IMR-90 (cell line): ENCODE results near the gene ESRRB. TPM values are rescaled to one million over a fixed set of nuclear protein-coding genes. Genes with fewer than 3 reads are reported as not detected.

Source experiments
- ATAC-seq: fragments of 200-7000 bp; cut with Tn5 transposase; 2 replicates; pipeline ENCODE4 v1.9.1; 2020; ENCODE audit warnings: low read depth, mild to moderate bottlenecking, moderate library complexity
- BruUV-seq: library from RNA; stranded (reverse); fragments of 400-500 nt; replicated peaks from 2 replicates; lab custom pipeline; 2021; lab: Mats Ljungman, UMichigan
- CTCF ChIA-PET: fragments of 300-600 bp; formaldehyde crosslinking; extraction: SDS; loops from one replicate; lab custom pipeline; 2021; ENCODE audit warnings: antibody characterized with exemption; lab: Yijun Ruan, JAX
- POLR2A ChIA-PET: fragments of 300-600 bp; sonication (Branson Sonifier 250); formaldehyde crosslinking; loops from one replicate; lab custom pipeline; 2022; ENCODE audit warnings: antibody characterized with exemption; ENCODE audit not compliant: unreplicated experiment; lab: Charles Lee
- DNase-seq: peaks from one replicate; pipeline ENCODE4 v3.0.0; 2013
- H2AFZ ChIP-seq: replicated peaks from 2 replicates; pipeline ENCODE3; 2013; ENCODE audit warnings: low read length, mild to moderate bottlenecking; ENCODE audit not compliant: poor library complexity
- H2AK5ac ChIP-seq: 2 replicates; pipeline ENCODE4 v1.6.1; 2013; ENCODE audit warnings: low read depth, low read length, inconsistent platforms
- H2AK9ac ChIP-seq: replicated peaks from 2 replicates; pipeline ENCODE3; 2013; ENCODE audit warnings: mild to moderate bottlenecking, low read depth, low read length, moderate library complexity; ENCODE audit not compliant: poor library complexity
- H2BK120ac ChIP-seq: 2 replicates; pipeline ENCODE4 v1.6.1; 2013; ENCODE audit warnings: low read depth, low read length, inconsistent platforms
- H2BK15ac ChIP-seq: 3 replicates; pipeline ENCODE4 v1.6.1; 2013; ENCODE audit warnings: low read depth, low read length, inconsistent platforms
- H2BK20ac ChIP-seq: 2 replicates; pipeline ENCODE4 v1.6.1; 2013; ENCODE audit warnings: low read depth, mild to moderate bottlenecking, inconsistent platforms, low read length, moderate library complexity
- H2BK5ac ChIP-seq: 2 replicates; pipeline ENCODE4 v1.6.1; 2013; ENCODE audit warnings: mild to moderate bottlenecking, low read depth, low read length, inconsistent platforms; ENCODE audit not compliant: poor library complexity, severe bottlenecking
- H3K14ac ChIP-seq: replicated peaks from 2 replicates; pipeline ENCODE4 v1.6.1; 2013; ENCODE audit warnings: low read depth, low read length, inconsistent platforms
- H3K18ac ChIP-seq: 2 replicates; pipeline ENCODE4 v1.6.1; 2013; ENCODE audit warnings: low read depth, low read length, control low read depth
- H3K23ac ChIP-seq: 2 replicates; pipeline ENCODE4 v1.6.1; 2013; ENCODE audit warnings: low read depth, low read length, inconsistent platforms
- H3K27ac ChIP-seq: 2 replicates; pipeline ENCODE4 v1.5.1; 2013; ENCODE audit warnings: mild to moderate bottlenecking, control low read depth, low read length; ENCODE audit not compliant: insufficient read depth
- H3K27me3 ChIP-seq: 2 replicates; pipeline ENCODE4 v1.6.1; 2013; ENCODE audit warnings: low read length; ENCODE audit not compliant: control insufficient read depth, insufficient read depth
- H3K36me3 ChIP-seq: 2 replicates; pipeline ENCODE4 v1.6.1; 2013; ENCODE audit warnings: low read length, mixed read lengths; ENCODE audit not compliant: control insufficient read depth, insufficient read depth
- H3K4ac ChIP-seq: 2 replicates; pipeline ENCODE4 v1.6.1; 2013; ENCODE audit warnings: low read depth, low read length, inconsistent platforms
- H3K4me1 ChIP-seq: 2 replicates; pipeline ENCODE4 v1.6.1; 2013; ENCODE audit warnings: low read length, mixed read lengths; ENCODE audit not compliant: control insufficient read depth, insufficient read depth
- H3K4me2 ChIP-seq: 2 replicates; pipeline ENCODE4 v1.6.1; 2013; ENCODE audit warnings: low read depth, mild to moderate bottlenecking, control low read depth, low read length, moderate library complexity
- H3K4me3 ChIP-seq: 2 replicates; pipeline ENCODE4 v1.5.1; 2013; ENCODE audit warnings: low read depth, mild to moderate bottlenecking, control low read depth, low read length, moderate library complexity; ENCODE audit not compliant: insufficient read depth
- H3K56ac ChIP-seq: 2 replicates; pipeline ENCODE4 v1.6.1; 2013; ENCODE audit warnings: low read length, inconsistent platforms; ENCODE audit not compliant: insufficient read depth; ENCODE audit errors: extremely low read depth
- H3K79me1 ChIP-seq, 2 experiments: 2 replicates each; pipeline ENCODE4 v1.6.1; 2013; ENCODE audit warnings: low read length in 2 of 2, inconsistent platforms in 1 of 2, low read depth in 1 of 2
- H3K9ac ChIP-seq: 2 replicates; pipeline ENCODE4 v1.6.1; 2013; ENCODE audit warnings: low read depth, low read length, control low read depth
- H3K9me1 ChIP-seq: 2 replicates; pipeline ENCODE4 v1.6.1; 2013; ENCODE audit warnings: low read length, inconsistent platforms; ENCODE audit not compliant: insufficient read depth
- H3K9me3 ChIP-seq: 2 replicates; pipeline ENCODE4 v1.6.1; 2013; ENCODE audit warnings: low read length; ENCODE audit not compliant: control insufficient read depth, insufficient read depth
- H4K20me1 ChIP-seq: 2 replicates; pipeline ENCODE4 v1.6.1; 2013; ENCODE audit warnings: low read length, inconsistent platforms; ENCODE audit not compliant: insufficient read depth
- H4K5ac ChIP-seq: 2 replicates; pipeline ENCODE4 v1.6.1; 2013; ENCODE audit warnings: mild to moderate bottlenecking, low read depth, low read length, control low read depth
- H4K8ac ChIP-seq, 2 experiments: 2 replicates each; pipeline ENCODE4 v1.6.1; 2013; ENCODE audit warnings: low read depth in 2 of 2, low read length in 2 of 2, control low read depth in 1 of 2, inconsistent platforms in 1 of 2
- H4K91ac ChIP-seq: 2 replicates; pipeline ENCODE4 v1.6.1; 2013; ENCODE audit warnings: low read depth, low read length, inconsistent platforms; ENCODE audit not compliant: insufficient read depth
- BHLHE40 ChIP-seq: fragments of 150-350 bp; IDR thresholded peaks from 2 replicates; pipeline ENCODE4 v1.6.1; 2016; ENCODE audit warnings: mild to moderate bottlenecking, low read depth, low read length
- CEBPB ChIP-seq: IDR thresholded peaks from 2 replicates; pipeline ENCODE4 v1.6.1; 2012; ENCODE audit warnings: low read depth, low read length, improper control_type of control experiment
- CHD1 ChIP-seq: IDR thresholded peaks from 2 replicates; pipeline ENCODE4 v1.6.1; 2012; ENCODE audit warnings: low read depth, low read length, improper control_type of control experiment
- FOS ChIP-seq: fragments of 150-350 bp; IDR thresholded peaks from 2 replicates; pipeline ENCODE4 v1.6.1; 2016; ENCODE audit warnings: low read depth, low read length
- MAFK ChIP-seq: IDR thresholded peaks from 2 replicates; pipeline ENCODE4 v1.6.1; 2012; ENCODE audit warnings: low read depth, low read length, improper control_type of control experiment
- MAZ ChIP-seq: IDR thresholded peaks from 2 replicates; pipeline ENCODE4 v1.6.1; 2012; ENCODE audit warnings: low read depth, mild to moderate bottlenecking, low read length, improper control_type of control experiment, moderate library complexity, borderline replicate concordance
- MXI1 ChIP-seq: IDR thresholded peaks from 2 replicates; pipeline ENCODE4 v1.6.1; 2012; ENCODE audit warnings: low read depth, mild to moderate bottlenecking, low read length, moderate library complexity, borderline replicate concordance
- NFE2L2 ChIP-seq: fragments of 150-350 bp; IDR thresholded peaks from 2 replicates; pipeline ENCODE4 v1.6.1; 2016; ENCODE audit warnings: low read depth, mild to moderate bottlenecking, low read length
- POLR2A ChIP-seq: IDR thresholded peaks from 2 replicates; pipeline ENCODE4 v1.6.1; 2012; ENCODE audit warnings: mild to moderate bottlenecking, low read depth, low read length
- RAD21 ChIP-seq: IDR thresholded peaks from 2 replicates; pipeline ENCODE4 v1.6.1; 2012; ENCODE audit warnings: low read length, improper control_type of control experiment
- RCOR1 ChIP-seq: IDR thresholded peaks from 2 replicates; pipeline ENCODE4 v1.6.1; 2012; ENCODE audit warnings: mild to moderate bottlenecking, low read length, improper control_type of control experiment; ENCODE audit not compliant: insufficient replicate concordance
- RFX5 ChIP-seq: IDR thresholded peaks from 2 replicates; pipeline ENCODE4 v1.8.0; 2012; ENCODE audit warnings: low read depth, mild to moderate bottlenecking, low read length, moderate library complexity
- SMC3 ChIP-seq: fragments of 150-350 bp; IDR thresholded peaks from 2 replicates; pipeline ENCODE4 v1.6.1; 2016; ENCODE audit warnings: low read depth, mild to moderate bottlenecking, antibody characterized with exemption, low read length, moderate library complexity
- WGBS, 2 experiments: methylation state at CpG; one replicate each; pipeline versions ENCODE4 v1.1.5 to v1.1.7; 2013; ENCODE audit warnings: missing lambda C conversion rate in 2 of 2; ENCODE audit not compliant: insufficient read length in 1 of 2; ENCODE audit errors: extremely low coverage in 2 of 2; 5-methylcytosine and 5-hydroxymethylcytosine counted together
- dilution Hi-C: fragments of 300-500 bp; cut with HindIII; formaldehyde crosslinking; loops from one replicate; pipeline ENCODE4 v1.14.3; 2018; ENCODE audit warnings: low sequenced_read_pairs; ENCODE audit not compliant: unreplicated experiment
- in situ Hi-C: fragments of 300-500 bp; cut with MboI; formaldehyde crosslinking; loops from 3 replicates; pipeline ENCODE4 v1.14.3; 2019; ENCODE audit warnings: low sequenced_read_pairs, inconsistent platforms, mixed read lengths
- intact Hi-C: fragments of 100-400 bp; cut with micrococcal nuclease; formaldehyde crosslinking; loops from 2 replicates; pipeline ENCODE4 v1.10.0; 2022
- polyA plus RNA-seq, 3 experiments: library from polyadenylated mRNA; depleted of rRNA; stranded (reverse); fragments of >200 nt; gene quantifications; 2 replicates each; pipeline ENCODE4 v1.2.3, GENCODE V29; 2012; ENCODE audit warnings: low replicate concordance in 1 of 3
- total RNA-seq: library from RNA; depleted of rRNA; stranded (reverse); fragments of >200 nt; gene quantifications from 2 replicates; pipeline ENCODE4 v1.2.3, GENCODE V29; 2012
- TF ChIP-seq, protein P1 (sequence below): fragments of 150-350 bp; IDR thresholded peaks from 2 replicates; pipeline ENCODE4 v1.6.1; 2016; ENCODE audit warnings: low read depth, mild to moderate bottlenecking, low read length, moderate library complexity, borderline replicate concordance
- TF ChIP-seq, protein P2 (sequence below): conservative IDR thresholded peaks from 2 replicates; pipeline ENCODE4 v1.5.1; 2012; ENCODE audit warnings: mild to moderate bottlenecking, low read depth, low read length, improper control_type of control experiment
- TF ChIP-seq, protein P3 (sequence below): fragments of 150-350 bp; IDR thresholded peaks from 2 replicates; pipeline ENCODE4 v1.6.1; 2017; ENCODE audit warnings: mild to moderate bottlenecking, antibody characterized with exemption, low read length, low read depth

Gene ESRRB
- total and polyA plus RNA-seq, 2 of the 4 experiments (the other 2 are of a cell fraction), result not detected

DNA sequence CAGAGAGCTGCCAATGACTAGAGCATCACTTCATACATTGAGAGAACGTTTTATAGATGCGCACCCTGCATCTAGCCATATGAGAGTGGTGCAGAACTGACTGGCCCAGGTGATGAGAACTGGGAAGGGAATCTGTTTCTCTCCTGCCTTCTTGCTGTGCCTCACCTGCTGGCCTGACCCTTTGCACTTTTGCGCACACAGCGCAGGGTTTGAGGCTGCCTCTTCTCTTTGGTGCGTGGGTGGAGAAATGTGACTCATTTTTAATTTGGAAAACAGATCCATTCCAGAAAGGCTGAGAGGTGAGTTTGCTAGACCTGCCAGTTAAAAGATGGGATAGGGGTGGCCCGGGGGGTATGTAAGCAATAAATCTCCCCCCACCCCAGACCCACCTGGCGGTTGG is 453 bp upstream of the ESRRB start:
- H3K36me3 ChIP-seq, result no peaks in the 10 kb centered on the region
- CTCF ChIA-PET, result no interaction called here
- no peak overlapping the region for H3K4me2 ChIP-seq
- H3K27me3 ChIP-seq, result peaks cover 69% of the 10 kb centered on the region
- H2AK5ac ChIP-seq, result no peak overlapping the region
- H3K4me1 ChIP-seq, result peaks cover 5% of the 10 kb centered on the region; the same call in 1 of the 2 replicates
- no peak overlapping the region for H4K5ac ChIP-seq
- intact Hi-C loops (no loop called here), dilution Hi-C loops (no loop called here), in situ Hi-C loops (no loop called here)
- H2AFZ ChIP-seq, result no peak overlapping the region
- H3K27ac ChIP-seq, result no peak overlapping the region
- H2AK9ac ChIP-seq, result no peak overlapping the region
- H3K4me3 ChIP-seq, result no peak overlapping the region
- TF ChIP-seq RFX5, result no peak
- TF ChIP-seq MXI1, result no peak
- no peak for TF ChIP-seq FOS
- TF ChIP-seq, protein P1, sequence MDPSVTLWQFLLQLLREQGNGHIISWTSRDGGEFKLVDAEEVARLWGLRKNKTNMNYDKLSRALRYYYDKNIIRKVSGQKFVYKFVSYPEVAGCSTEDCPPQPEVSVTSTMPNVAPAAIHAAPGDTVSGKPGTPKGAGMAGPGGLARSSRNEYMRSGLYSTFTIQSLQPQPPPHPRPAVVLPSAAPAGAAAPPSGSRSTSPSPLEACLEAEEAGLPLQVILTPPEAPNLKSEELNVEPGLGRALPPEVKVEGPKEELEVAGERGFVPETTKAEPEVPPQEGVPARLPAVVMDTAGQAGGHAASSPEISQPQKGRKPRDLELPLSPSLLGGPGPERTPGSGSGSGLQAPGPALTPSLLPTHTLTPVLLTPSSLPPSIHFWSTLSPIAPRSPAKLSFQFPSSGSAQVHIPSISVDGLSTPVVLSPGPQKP, result no peak
- TF ChIP-seq, protein P2, sequence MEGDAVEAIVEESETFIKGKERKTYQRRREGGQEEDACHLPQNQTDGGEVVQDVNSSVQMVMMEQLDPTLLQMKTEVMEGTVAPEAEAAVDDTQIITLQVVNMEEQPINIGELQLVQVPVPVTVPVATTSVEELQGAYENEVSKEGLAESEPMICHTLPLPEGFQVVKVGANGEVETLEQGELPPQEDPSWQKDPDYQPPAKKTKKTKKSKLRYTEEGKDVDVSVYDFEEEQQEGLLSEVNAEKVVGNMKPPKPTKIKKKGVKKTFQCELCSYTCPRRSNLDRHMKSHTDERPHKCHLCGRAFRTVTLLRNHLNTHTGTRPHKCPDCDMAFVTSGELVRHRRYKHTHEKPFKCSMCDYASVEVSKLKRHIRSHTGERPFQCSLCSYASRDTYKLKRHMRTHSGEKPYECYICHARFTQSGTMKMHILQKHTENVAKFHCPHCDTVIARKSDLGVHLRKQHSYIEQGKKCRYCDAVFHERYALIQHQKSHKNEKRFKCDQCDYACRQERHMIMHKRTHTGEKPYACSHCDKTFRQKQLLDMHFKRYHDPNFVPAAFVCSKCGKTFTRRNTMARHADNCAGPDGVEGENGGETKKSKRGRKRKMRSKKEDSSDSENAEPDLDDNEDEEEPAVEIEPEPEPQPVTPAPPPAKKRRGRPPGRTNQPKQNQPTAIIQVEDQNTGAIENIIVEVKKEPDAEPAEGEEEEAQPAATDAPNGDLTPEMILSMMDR, result no peak
- no peak for TF ChIP-seq RAD21
- no peak for TF ChIP-seq BHLHE40
- TF ChIP-seq SMC3, result no peak
- TF ChIP-seq POLR2A, result no peak
- TF ChIP-seq MAZ, result no peak
- TF ChIP-seq CEBPB, result no peak
- no peak for TF ChIP-seq NFE2L2
- TF ChIP-seq, protein P3, sequence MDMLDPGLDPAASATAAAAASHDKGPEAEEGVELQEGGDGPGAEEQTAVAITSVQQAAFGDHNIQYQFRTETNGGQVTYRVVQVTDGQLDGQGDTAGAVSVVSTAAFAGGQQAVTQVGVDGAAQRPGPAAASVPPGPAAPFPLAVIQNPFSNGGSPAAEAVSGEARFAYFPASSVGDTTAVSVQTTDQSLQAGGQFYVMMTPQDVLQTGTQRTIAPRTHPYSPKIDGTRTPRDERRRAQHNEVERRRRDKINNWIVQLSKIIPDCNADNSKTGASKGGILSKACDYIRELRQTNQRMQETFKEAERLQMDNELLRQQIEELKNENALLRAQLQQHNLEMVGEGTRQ, result no peak
- no peak for TF ChIP-seq RCOR1
- no peak for TF ChIP-seq MAFK
- no peak for TF ChIP-seq CHD1
- BruUV-seq, result no TSS peak
- ATAC-seq (no peak), DNase-seq (no peak)
- no peak overlapping the region for H2BK120ac ChIP-seq
- POLR2A ChIA-PET, result no interaction called here
- H3K56ac ChIP-seq, result no peak overlapping the region
- no peak overlapping the region for H3K23ac ChIP-seq
- H4K91ac ChIP-seq, result no peak overlapping the region
- no peak overlapping the region for H3K4ac ChIP-seq
- no peak overlapping the region for H3K9ac ChIP-seq
- H3K18ac ChIP-seq, result no peak overlapping the region
- no peak overlapping the region for H2BK5ac ChIP-seq
- no peaks in the 10 kb centered on the region for H4K20me1 ChIP-seq
- no peak overlapping the region for H2BK20ac ChIP-seq
- no CpG with 5 or more reads among the region's 7 CpGs for WGBS, 2 experiments
- H3K14ac ChIP-seq, result no peak overlapping the region
- no peak overlapping the region for H4K8ac ChIP-seq
- H2BK15ac ChIP-seq, result no peak overlapping the region
- H3K9me3 ChIP-seq, result no peaks in the 10 kb centered on the region
- no peaks in the 10 kb centered on the region for H3K79me1 ChIP-seq
- H3K9me1 ChIP-seq, result no peaks in the 10 kb centered on the region
